A673 (cell line): ENCODE measurements around the gene TBRG1. TPM values are rescaled to one million over a fixed set of nuclear protein-coding genes. Genes with fewer than 3 reads are reported as not detected.
A peak's percentile ranks its signal among the peaks of the same experiment; 100 is the strongest.

Experiments
- BruUV-seq: library from RNA; stranded (reverse); fragments of 400-500 nt; replicated peaks from 2 replicates; lab custom pipeline; 2021; lab: Mats Ljungman, UMichigan
- CTCF ChIA-PET: fragments of 300-600 bp; sonication (Branson Sonifier 250); formaldehyde crosslinking; loops from one replicate; lab custom pipeline; 2022; ENCODE audit warnings: antibody characterized with exemption; lab: Charles Lee
- POLR2A ChIA-PET: fragments of 300-600 bp; sonication (Branson Sonifier 250); formaldehyde crosslinking; loops from one replicate; lab custom pipeline; 2022; ENCODE audit warnings: antibody characterized with exemption; ENCODE audit not compliant: low non-redundant PET; lab: Charles Lee
- DNase-seq: peaks from one replicate; pipeline ENCODE4 v3.0.0-alpha.2; 2015; ENCODE audit warnings: low spot score
- H3K27ac ChIP-seq: fragments of 200-600 bp; sonication (generic); 2 replicates; pipeline ENCODE4 v1.5.1; 2016; ENCODE audit warnings: mixed run types, low read depth, mild to moderate bottlenecking, mixed read lengths, antibody characterized with exemption, low read length; ENCODE audit not compliant: poor library complexity, severe bottlenecking
- H3K27me3 ChIP-seq: fragments of 200-600 bp; sonication (generic); replicated peaks from 2 replicates; pipeline ENCODE4 v1.6.1; 2017; ENCODE audit warnings: mixed run types, low read depth, mild to moderate bottlenecking, mixed read lengths, antibody characterized with exemption, low read length; ENCODE audit not compliant: insufficient read depth, poor library complexity
- H3K36me3 ChIP-seq: fragments of 200-600 bp; sonication (generic); 2 replicates; pipeline ENCODE4 v1.6.1; 2016; ENCODE audit warnings: mixed run types, mild to moderate bottlenecking, mixed read lengths, antibody characterized with exemption, low read length; ENCODE audit not compliant: insufficient read depth, poor library complexity, severe bottlenecking
- H3K4me1 ChIP-seq: fragments of 200-600 bp; sonication (generic); 2 replicates; pipeline ENCODE4 v1.6.1; 2017; ENCODE audit warnings: mixed run types, mild to moderate bottlenecking, mixed read lengths, antibody characterized with exemption, low read length; ENCODE audit not compliant: insufficient read depth, poor library complexity, severe bottlenecking
- H3K4me3 ChIP-seq: fragments of 200-600 bp; sonication (generic); 2 replicates; pipeline ENCODE4 v1.5.1; 2016; ENCODE audit warnings: low read depth, mixed run types, mild to moderate bottlenecking, mixed read lengths, low read length; ENCODE audit not compliant: poor library complexity, severe bottlenecking
- H3K9me3 ChIP-seq: fragments of 200-600 bp; sonication (generic); 2 replicates; pipeline ENCODE4 v1.6.1; 2016; ENCODE audit warnings: mixed run types, low read depth, mild to moderate bottlenecking, mixed read lengths, antibody characterized with exemption, low read length; ENCODE audit not compliant: poor library complexity, severe bottlenecking
- CTCF ChIP-seq: fragments of 300-800, 200-600 bp; sonication (generic); conservative IDR thresholded peaks from 2 replicates; pipeline ENCODE4 v1.5.1; 2017; ENCODE audit warnings: low read depth, mild to moderate bottlenecking, antibody characterized with exemption, low read length, moderate library complexity, mixed read lengths
- EZH2 ChIP-seq: fragments of 200-600 bp; sonication (generic); IDR thresholded peaks from 2 replicates; pipeline ENCODE4 v1.6.1; 2017; ENCODE audit warnings: borderline replicate concordance, low read depth, mild to moderate bottlenecking, mixed read lengths, antibody characterized with exemption, low read length; ENCODE audit not compliant: poor library complexity, severe bottlenecking
- intact Hi-C: fragments of 100-400 bp; cut with micrococcal nuclease; formaldehyde crosslinking; loops from one replicate; pipeline ENCODE4 v1.10.0; 2022; ENCODE audit not compliant: unreplicated experiment
- total RNA-seq: library from RNA; stranded (reverse); gene quantifications from 2 replicates; pipeline ENCODE4 v1.2.3, GENCODE V29; 2021

TBRG1 gene
- total RNA-seq, 1 experiment from 2014 or later = 44.4 TPM

- H3K4me1 ChIP-seq = peaks cover 6% of the 10 kb centered on the region
- H3K4me3 ChIP-seq = no peak overlapping the region
- H3K27me3 ChIP-seq = no peaks in the 10 kb centered on the region
- H3K27ac ChIP-seq = no peak overlapping the region
- POLR2A ChIA-PET = no interaction called here
- no peak for DNase-seq
- TF ChIP-seq EZH2 (no peak), CTCF (no peak)
- no peaks in the 10 kb centered on the region for H3K36me3 ChIP-seq
- no TSS peak for BruUV-seq
- intact Hi-C loops = no loop called here
- CTCF ChIA-PET = no interaction called here
- no peaks in the 10 kb centered on the region for H3K9me3 ChIP-seq
Measured at GRCh38 chr11:124646148-124646547, 23.5 kb downstream of the TBRG1 start.

DNA sequence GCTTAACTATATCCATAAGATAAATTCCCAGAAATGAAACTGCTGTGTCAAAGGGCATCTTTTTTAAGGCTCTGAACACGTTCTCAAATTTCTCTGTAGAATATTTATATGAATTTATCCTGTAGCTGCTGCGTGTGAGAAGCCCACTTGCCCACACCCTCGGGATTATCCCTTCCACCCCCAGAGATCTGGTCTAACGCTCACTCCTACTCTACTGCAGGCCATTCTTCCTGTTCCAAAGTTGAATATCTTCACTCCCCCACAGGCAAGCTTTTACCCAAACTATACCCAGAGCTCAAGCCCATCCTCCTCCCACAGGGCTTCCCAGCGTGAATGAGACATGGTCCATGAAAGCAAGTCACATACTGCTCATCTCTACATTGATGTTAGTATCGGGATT is 25.9 kb downstream of the TBRG1 start:
- ChIA-PET CTCF (interaction anchor here (0.6 kb wide), 1 partner anchor 145 kb away, joined by 3 read pairs; no protein-coding TSS in a partner anchor), POLR2A (no interaction called here)
- no peaks in the 10 kb centered on the region for H3K36me3 ChIP-seq
- BruUV-seq = no TSS peak
- peaks cover 6% of the 10 kb centered on the region for H3K4me1 ChIP-seq
- no peak for TF ChIP-seq EZH2
- TF ChIP-seq CTCF = no peak
- no peaks in the 10 kb centered on the region for H3K27me3 ChIP-seq
- H3K27ac ChIP-seq = no peak overlapping the region
- DNase-seq = no peak
- intact Hi-C loops = no loop called here
- no peaks in the 10 kb centered on the region for H3K9me3 ChIP-seq
- no peak overlapping the region for H3K4me3 ChIP-seq

DNA sequence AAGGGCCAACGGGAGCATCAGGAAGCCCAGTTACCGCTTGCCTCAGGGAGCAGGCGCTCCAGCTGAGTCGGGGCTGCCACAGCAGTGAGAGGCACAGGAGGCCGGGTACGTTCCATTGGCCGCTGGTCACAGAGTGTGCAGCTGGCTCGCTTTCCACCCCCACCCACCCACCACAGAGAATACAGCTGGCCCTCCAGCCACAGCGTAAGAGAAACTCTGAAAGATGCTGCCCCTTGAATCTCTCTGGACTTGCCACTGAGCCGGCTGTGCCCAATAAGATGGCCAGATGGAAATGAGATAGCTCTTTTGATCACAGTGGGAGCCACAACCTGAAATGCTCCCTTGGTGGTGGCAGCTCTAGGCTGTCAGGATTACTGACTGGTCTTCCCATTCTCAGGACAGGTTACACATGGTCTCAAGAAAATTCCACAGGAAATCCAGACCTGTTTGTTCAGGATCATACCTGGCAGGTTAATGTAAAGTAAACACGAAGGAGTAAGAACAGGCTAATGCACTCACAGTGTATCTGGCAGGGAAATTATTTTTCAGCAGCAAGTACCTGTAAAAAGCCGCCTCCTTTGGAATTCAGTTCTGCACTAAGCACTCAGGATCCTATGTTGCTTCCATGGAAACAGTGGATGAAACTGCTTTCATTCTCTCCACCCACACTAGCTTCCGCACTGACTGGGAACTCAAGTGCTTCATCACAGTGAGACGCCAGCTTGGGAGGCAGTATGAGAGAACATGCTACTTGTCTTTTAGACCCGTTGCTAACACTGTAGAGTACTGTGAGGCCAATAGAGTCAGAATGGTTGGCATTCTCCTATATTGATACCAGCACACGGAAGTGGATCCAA is 34.3 kb downstream of the TBRG1 start:
- CTCF ChIA-PET = no interaction called here

More for the DNA sequence above, 34.3 kb downstream of the TBRG1 start:
- POLR2A ChIA-PET = no interaction called here
- intact Hi-C loops = no loop called here
- H3K36me3 ChIP-seq = no peaks in the 10 kb centered on the region
- TF ChIP-seq CTCF = no peak
- H3K4me1 ChIP-seq = peaks cover 19% of the 10 kb centered on the region
- BruUV-seq = no TSS peak
- no peaks in the 10 kb centered on the region for H3K9me3 ChIP-seq
- H3K27ac ChIP-seq = no peak overlapping the region
- no peak overlapping the region for H3K4me3 ChIP-seq
- peak; percentile 65 for DNase-seq
- no peaks in the 10 kb centered on the region for H3K27me3 ChIP-seq
